ENCODE measurements around the gene SPRED1.
"Not testable (repeated sequence)": the region's sequence is repeated elsewhere in the genome, so short reads cannot be mapped to it uniquely, and the experiment has no call there.

The SPRED1 gene

GRCh38 chr15:38229705-38230310, 22.8 kb upstream of the SPRED1 start:
- no peak for DNase-seq (ENCODE audit: extremely low read depth in 1 of 2, low read depth in 1 of 2)

GRCh38 chr15:38231436-38231835, 21.2 kb upstream of the SPRED1 start:
- no peak for DNase-seq (ENCODE audit: extremely low read depth in 1 of 2, low read depth in 1 of 2)

- not testable (repeated sequence) for DNase-seq (ENCODE audit: extremely low read depth in 1 of 2, low read depth in 1 of 2)
Measured at GRCh38 chr15:38237021-38237420, 15.6 kb upstream of the SPRED1 start.

GRCh38 chr15:38238311-38238710, 14.3 kb upstream of the SPRED1 start:
- no peak for DNase-seq (ENCODE audit: extremely low read depth in 1 of 2, low read depth in 1 of 2)

- no peak for DNase-seq (ENCODE audit: extremely low read depth in 1 of 2, low read depth in 1 of 2)
Measured at GRCh38 chr15:38242055-38242454, 10.6 kb upstream of the SPRED1 start.

- DNase-seq (ENCODE audit: extremely low read depth in 1 of 2, low read depth in 1 of 2): no peak
Measured at GRCh38 chr15:38243278-38244055, 9.2 kb upstream of the SPRED1 start.

- no peak for DNase-seq (ENCODE audit: extremely low read depth in 1 of 2, low read depth in 1 of 2)
Measured at GRCh38 chr15:38247336-38247735, 5.3 kb upstream of the SPRED1 start.

GRCh38 chr15:38253351-38253781, 730 bp downstream of the SPRED1 start:
- no peak for DNase-seq (ENCODE audit: extremely low read depth in 1 of 2, low read depth in 1 of 2)

GRCh38 chr15:38254051-38254883, 1.6 kb downstream of the SPRED1 start:
- no peak for DNase-seq (ENCODE audit: extremely low read depth in 1 of 2, low read depth in 1 of 2)

GRCh38 chr15:38255690-38256089, 3.1 kb downstream of the SPRED1 start:
- DNase-seq (ENCODE audit: extremely low read depth in 1 of 2, low read depth in 1 of 2): no peak

- DNase-seq (ENCODE audit: extremely low read depth in 1 of 2, low read depth in 1 of 2): no peak
Measured at GRCh38 chr15:38257676-38258075, 5.0 kb downstream of the SPRED1 start.

GRCh38 chr15:38259134-38259533, 6.5 kb downstream of the SPRED1 start:
- DNase-seq (ENCODE audit: extremely low read depth in 1 of 2, low read depth in 1 of 2): no peak

- no peak for DNase-seq (ENCODE audit: extremely low read depth in 1 of 2, low read depth in 1 of 2)
Measured at GRCh38 chr15:38260077-38260476, 7.4 kb downstream of the SPRED1 start.

GRCh38 chr15:38263251-38263650, 10.6 kb downstream of the SPRED1 start:
- no peak for DNase-seq (ENCODE audit: extremely low read depth in 1 of 2, low read depth in 1 of 2)

- no peak for DNase-seq (ENCODE audit: extremely low read depth in 1 of 2, low read depth in 1 of 2)
Measured at GRCh38 chr15:38263996-38264395, 11.4 kb downstream of the SPRED1 start.

- DNase-seq (ENCODE audit: extremely low read depth in 1 of 2, low read depth in 1 of 2): no peak
Measured at GRCh38 chr15:38266247-38266986, 13.8 kb downstream of the SPRED1 start.

GRCh38 chr15:38267421-38268022, 14.9 kb downstream of the SPRED1 start:
- no peak for DNase-seq (ENCODE audit: extremely low read depth in 1 of 2, low read depth in 1 of 2)

GRCh38 chr15:38271144-38271543, 18.5 kb downstream of the SPRED1 start:
- no peak for DNase-seq (ENCODE audit: extremely low read depth in 1 of 2, low read depth in 1 of 2)

- no peak for DNase-seq (ENCODE audit: extremely low read depth in 1 of 2, low read depth in 1 of 2)
Measured at GRCh38 chr15:38271895-38272294, 19.3 kb downstream of the SPRED1 start.

GRCh38 chr15:38272431-38272830, 19.8 kb downstream of the SPRED1 start:
- DNase-seq (ENCODE audit: extremely low read depth in 1 of 2, low read depth in 1 of 2): not testable (repeated sequence)

Measured in activated CD8-positive, alpha-beta memory T cell treated with anti-CD3 and anti-CD28 coated beads for 1 hour (primary cell).